ENCODE measurements around the gene ACKR3.

- TF ChIP-seq, protein P1, sequence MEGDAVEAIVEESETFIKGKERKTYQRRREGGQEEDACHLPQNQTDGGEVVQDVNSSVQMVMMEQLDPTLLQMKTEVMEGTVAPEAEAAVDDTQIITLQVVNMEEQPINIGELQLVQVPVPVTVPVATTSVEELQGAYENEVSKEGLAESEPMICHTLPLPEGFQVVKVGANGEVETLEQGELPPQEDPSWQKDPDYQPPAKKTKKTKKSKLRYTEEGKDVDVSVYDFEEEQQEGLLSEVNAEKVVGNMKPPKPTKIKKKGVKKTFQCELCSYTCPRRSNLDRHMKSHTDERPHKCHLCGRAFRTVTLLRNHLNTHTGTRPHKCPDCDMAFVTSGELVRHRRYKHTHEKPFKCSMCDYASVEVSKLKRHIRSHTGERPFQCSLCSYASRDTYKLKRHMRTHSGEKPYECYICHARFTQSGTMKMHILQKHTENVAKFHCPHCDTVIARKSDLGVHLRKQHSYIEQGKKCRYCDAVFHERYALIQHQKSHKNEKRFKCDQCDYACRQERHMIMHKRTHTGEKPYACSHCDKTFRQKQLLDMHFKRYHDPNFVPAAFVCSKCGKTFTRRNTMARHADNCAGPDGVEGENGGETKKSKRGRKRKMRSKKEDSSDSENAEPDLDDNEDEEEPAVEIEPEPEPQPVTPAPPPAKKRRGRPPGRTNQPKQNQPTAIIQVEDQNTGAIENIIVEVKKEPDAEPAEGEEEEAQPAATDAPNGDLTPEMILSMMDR (IDR thresholded peaks at IDR 0.05): no peak
- no peak for TF ChIP-seq POLR2A (IDR thresholded peaks at IDR 0.05)
Observed at GRCh38 chr2:236590846-236591245, 21.2 kb downstream of the ACKR3 start.
